Right lung (tissue), 5 donors: ENCODE results near the gene DDX56. TPM values are rescaled to one million over a fixed set of nuclear protein-coding genes. Genes with fewer than 3 reads are reported as not detected.
"Not testable (repeated sequence)": the region's sequence is repeated elsewhere in the genome, so short reads cannot be mapped to it uniquely, and the experiment has no call there.

Experiments
- DNase-seq, 2 donors: peaks; one replicate each; pipeline ENCODE4 v3.0.0-alpha.2; 2013
- polyA plus RNA-seq, 5 donors: library from polyadenylated mRNA; unstranded; fragments of 120-200 nt; gene quantifications; one replicate each; pipeline versions ENCODE4 v1.2.1 to v1.2.3, GENCODE V29; 2013; ENCODE audit warnings: inconsistent platforms in 1 of 5, low replicate concordance in 1 of 5; ENCODE audit not compliant: insufficient read length in 5 of 5, insufficient read depth in 1 of 5

The DDX56 gene
- polyA plus RNA-seq, 5 donors, result 63.1 to 82.2 (median 73.7) TPM

DNA sequence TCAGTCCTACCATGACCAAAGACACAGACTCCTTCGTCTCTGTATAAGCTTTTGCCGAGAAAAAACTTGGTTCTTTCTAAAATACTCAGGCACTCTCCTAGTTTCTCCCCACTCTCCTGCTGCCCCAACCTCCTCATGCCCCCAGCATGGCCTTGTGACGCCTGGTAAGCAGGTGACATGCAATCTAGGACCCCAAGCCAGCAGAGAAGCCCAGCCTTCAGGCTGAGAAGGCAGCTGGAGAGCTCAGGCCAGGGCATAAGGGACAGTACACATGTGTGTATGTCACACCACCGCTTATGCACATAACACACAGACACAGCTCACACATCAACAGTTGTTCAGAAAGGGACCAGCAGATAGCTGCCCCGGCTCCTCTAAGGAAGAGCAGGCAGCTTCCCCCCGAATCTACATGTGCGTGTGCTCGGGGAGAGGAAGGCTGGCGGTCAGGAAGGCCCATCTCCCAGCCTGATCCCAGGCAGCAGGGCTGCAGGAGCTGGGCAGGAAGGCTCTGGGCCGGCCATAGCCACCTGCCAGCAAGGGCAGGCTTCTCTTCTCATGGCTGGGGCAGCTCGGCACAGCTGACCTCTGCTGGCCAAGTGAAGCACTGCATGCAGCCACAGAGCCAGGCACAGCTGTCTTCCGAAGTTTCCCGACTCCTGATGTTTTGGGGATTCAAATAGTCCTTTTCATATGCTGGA is 8.5 kb downstream of the DDX56 start:
- peak in 1 of 2 donors; percentile 30 for DNase-seq

DNA sequence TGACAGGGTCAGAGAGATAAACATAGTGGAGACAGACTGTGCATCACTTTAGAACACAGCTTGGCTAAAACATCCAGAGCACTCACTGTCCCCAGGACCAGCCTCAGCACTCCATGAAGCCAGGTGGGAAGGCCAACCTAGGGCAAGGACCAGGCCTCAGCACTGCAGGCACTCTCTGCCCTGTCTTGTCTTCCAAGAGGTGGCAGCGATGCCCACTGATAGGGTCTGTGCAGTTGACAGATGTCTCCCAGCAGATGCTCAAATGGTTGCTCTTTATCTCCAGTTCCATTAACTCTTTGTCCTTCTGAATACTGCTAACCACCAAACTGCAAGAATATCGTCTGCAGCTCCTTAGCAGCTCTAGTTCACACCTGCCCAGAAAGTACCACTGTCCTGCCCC is 9.1 kb downstream of the DDX56 start:
- DNase-seq, result no peak

DNA sequence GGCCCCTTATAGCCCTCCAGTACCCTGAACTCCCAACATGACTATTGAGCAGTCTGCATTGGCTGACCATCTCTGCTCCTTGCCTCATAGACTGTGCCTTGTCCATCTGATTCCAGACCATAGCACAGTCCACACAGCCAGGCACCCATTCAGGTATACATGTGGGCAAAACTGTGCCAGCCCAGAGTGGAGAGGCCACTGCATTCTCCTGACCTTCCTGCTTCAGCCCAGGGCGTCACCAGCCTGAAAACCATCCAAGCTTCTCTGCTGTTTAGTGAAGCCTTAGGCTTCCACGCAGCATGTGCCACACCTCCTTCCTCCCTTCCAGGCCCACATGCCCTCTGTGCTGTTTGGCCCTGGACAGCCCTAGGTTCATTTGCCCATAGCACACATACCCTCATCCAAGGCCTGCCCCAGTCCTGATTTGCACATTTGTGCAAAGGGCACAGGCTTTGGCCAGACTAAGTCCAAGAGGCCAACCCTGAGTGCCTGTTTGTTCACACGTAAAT is 10.5 kb downstream of the DDX56 start:
- DNase-seq, result no peak

DNA sequence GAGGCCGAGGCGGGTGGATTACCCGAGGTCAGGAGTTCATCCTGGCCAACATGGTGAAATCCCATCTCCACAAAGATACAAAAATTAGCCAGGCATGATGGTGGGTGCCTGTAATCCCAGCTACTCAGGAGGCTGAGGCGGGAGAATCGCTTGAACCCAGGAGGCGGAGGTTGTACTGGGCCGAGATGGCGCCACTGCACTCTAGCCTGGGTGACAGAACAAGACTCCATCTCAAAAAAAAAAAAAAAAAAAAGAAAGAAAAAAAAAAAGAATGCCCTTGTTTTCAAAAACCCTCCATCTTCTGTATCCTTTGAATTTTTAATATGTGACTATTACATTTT is 11.1 kb downstream of the DDX56 start:
- not testable (repeated sequence) for DNase-seq

DNA sequence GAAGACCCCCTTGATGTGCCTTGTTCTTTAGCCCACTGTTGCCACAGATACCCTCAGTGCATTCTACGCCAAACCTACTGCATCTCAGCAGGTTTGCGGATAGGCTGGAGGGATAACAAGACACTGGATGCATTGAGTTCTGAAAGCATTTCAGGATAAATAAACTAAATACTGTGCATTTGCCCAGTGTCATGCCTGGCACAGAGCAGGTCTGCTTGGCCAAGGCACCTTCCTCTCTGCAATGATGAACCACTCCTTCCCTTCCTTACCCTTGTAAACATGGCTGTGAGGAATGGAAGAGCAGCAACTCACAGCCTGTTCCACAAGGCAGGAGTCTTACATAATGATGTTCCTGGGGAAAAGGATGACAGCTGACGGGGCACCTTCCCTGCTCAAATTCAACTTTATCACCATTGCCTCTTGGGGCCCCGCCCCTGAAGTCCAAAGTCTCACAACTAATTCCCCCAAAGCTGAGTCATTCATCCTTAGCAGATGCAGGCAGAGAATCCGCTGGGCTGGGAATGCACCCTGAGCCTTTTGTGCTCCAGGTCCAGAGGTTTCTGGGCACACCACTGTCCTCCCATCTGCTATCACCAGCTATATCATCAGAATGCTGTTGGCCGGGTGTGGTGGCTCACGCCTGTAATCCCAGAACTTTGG is 11.6 kb downstream of the DDX56 start:
- DNase-seq, result no peak

DNA sequence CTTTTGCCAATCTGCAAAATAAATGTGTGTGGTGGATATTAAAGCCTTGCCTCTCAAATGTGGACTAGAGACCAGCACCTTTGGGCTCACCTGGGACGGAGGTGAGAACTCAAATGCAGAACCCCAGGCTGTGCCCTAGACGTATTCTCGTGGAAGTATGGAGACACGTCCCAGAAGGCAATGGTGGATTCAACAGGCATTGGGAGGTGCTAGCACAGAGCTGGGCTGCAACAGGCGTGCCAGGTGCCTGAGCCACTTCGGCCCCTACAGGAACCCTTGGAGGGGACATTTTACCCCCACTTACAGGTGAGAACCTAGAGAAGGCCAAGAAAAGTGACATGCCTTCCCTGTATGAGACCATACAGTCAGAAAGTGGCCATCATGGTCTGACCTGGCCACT is 12.2 kb downstream of the DDX56 start:
- no peak for DNase-seq

DNA sequence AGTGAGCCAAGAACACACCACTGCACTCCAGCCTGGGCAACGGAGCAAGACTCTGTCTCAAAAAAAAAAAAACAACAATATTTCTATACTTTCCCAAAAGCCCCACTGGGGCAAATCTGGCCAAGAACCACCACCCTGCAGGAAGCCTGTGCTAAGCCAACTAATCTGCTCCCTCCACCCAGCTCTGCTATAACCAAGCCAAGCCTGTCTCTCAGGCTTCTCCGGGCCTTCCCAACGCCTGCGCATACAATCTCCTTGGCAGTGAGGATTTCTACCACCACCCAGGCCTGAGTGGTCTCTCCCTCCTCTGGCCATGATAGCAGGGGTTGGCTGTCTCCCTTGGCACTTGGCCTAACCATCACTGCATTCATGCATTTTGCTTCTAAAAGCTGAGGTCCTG is 14.2 kb downstream of the DDX56 start:
- no peak for DNase-seq

DNA sequence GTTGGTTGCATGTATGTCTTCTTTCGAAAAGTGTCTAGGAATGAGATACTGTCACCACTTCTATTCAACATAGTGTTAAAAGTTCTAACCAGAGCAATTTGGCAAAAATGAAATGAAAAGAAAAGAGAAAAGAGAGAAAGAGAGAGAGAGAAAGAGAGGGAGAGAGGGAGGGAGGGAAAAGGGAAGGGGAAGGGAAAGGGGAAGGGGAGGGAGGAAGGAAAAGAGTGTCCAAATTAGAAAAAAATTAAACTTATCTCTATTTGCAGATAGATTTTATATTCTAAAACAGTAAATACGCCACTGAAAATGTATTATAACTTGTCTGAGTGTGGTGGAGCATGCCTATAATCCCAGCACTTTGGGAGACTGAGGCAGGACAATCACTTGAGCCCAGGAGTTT is 16.2 kb downstream of the DDX56 start:
- DNase-seq, result no peak

DNA sequence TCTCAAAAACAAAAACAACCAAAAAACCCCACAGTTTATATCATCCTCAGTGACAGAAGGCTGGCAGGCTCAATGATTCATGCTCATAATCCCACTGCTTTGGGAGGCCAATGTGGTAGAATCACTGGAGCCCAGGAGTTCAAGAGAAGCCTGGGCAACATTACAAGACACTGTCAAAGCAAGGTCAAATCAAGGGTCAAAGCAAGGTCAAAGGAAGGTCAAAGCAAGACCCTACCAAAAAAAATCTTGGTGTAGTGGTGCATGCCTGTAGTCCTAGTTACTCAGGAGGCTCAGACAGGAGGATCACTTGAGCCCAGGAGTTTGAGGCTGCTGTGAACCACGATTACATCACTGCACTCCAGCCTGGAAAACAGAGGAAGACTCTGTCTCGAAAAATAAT is 18.4 kb downstream of the DDX56 start:
- DNase-seq, result no peak

DNA sequence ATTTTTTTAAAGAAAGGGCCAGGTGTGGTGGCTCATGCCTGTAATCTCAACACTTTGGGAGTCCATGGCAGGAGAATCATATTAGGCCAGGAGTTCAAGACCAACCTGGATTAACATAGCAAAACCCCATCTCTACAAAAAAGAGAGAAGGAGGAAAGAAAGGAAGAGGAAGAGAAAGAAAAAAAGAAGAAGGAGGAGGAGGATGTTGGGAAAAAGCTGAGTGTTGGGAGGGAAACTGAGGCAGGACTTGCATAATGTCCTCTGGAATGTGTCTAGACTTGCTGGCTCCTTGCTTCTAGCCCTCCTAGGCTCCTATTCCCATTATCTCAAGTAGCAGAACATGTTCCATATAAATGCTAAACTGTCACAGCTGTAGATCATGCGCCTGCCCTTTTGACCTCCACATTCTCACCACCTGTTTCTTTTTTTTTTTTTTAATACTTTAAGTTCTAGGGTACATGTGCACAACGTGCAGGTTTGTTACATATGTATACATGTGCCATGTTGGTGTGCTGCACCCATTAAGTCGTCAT is 21.2 kb downstream of the DDX56 start:
- not testable (repeated sequence) for DNase-seq

DNA sequence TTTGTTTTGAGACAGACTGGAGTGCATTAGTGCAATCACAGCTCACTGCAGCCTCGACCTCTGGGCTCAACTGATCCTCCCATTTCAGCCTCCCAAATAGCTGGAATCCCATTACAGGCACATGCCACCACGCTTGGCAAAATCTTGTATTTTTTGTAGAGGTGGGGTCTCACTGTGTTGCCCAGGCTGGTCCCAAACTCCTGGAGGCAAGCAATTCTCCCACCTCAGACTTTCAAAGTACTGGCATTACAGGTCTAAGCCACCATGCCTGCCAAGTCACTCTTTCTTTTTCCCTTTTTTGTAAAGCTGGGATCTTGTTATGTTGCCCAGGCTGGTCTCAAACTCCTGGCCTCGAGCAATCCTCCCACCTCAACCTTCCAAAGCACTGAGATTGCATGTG is 24.3 kb downstream of the DDX56 start:
- DNase-seq, result no peak

DNA sequence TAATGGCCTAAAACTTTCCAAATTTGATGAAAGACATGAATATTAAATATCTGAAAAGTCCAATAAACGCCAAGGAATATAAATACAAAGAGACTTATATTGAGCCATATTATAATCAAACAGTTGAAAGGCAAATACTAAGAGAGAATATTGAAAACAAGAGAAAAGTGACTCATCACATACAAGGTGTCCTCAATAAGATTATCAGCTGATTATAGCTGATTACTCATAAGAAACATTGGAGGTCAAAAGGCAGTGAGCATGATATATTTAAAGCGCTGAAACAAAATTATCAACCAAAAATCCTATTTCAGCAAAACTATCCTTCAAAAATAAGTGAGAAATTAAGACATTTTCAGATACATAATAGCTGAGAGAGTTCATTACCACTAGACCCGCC is 24.8 kb downstream of the DDX56 start:
- no peak for DNase-seq

DNA sequence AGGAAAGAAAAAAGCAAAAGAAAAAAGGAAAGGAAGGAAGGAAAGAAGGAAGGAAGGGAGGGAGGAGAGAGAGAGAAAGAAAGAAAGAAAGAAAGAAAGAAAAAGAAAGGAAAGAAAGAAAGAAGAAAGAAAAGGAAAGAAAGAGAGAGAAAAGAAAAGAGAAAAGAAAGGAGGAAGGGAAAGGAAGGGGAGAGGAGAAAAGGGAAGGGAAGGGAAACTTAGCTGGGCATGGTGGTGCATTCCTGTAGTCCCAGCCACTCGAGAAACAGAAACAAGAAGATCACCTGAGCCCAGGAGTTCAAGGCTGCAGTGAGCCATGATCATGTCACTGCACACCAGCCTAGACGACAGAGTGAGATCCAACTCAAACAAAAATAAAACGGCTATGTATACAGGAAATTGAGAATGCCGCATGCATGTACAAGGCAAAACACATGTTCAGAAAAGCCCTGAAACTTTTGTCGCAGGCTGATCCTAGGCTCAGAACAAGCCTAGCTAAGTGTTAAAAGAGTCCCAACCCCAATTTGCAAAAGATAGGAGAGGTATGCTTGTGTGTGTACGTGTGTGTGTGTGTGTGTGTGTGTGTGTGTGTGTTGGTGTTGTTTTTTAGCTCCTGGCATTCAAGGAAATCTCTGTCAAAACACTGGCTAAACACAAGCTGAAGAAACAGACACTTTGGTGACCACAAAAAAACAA is 26.0 kb downstream of the DDX56 start:
- DNase-seq, result no peak

DNA sequence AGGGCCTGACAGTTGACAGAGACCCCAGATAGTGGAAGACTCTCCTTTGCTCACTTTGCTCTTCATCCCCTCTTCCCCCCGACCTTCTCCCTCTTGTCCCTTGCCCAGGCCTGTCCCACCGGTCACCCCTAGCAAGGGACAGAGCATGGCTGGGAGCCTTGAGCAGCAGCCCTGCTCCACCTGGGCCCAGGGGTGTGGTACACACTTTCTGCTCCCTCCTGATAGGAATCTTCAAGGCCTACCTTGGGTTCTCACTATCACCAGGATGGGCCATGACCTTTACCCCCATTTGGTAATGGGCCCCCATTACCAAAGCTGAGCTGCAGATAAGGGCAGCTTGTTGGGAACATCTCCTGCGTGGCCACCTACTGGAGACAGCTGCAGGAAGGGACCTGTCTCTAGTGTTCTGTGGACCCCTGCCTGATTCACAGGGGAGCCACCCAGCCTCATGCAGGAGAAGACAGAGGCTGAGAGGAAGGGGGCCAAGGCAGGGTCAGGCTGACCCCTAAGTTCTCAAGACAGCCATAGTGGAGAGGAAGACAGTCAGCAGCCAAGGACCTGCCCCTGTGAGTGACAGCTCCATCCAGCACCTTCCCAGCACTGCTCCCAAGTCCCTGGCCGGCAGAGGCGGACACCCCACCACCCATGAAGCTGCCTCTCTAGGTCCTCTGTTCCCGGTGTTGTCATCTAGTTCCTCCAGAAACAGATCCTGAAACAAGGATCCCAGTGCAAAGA is 31.7 kb downstream of the DDX56 start:
- DNase-seq, result no peak

DNA sequence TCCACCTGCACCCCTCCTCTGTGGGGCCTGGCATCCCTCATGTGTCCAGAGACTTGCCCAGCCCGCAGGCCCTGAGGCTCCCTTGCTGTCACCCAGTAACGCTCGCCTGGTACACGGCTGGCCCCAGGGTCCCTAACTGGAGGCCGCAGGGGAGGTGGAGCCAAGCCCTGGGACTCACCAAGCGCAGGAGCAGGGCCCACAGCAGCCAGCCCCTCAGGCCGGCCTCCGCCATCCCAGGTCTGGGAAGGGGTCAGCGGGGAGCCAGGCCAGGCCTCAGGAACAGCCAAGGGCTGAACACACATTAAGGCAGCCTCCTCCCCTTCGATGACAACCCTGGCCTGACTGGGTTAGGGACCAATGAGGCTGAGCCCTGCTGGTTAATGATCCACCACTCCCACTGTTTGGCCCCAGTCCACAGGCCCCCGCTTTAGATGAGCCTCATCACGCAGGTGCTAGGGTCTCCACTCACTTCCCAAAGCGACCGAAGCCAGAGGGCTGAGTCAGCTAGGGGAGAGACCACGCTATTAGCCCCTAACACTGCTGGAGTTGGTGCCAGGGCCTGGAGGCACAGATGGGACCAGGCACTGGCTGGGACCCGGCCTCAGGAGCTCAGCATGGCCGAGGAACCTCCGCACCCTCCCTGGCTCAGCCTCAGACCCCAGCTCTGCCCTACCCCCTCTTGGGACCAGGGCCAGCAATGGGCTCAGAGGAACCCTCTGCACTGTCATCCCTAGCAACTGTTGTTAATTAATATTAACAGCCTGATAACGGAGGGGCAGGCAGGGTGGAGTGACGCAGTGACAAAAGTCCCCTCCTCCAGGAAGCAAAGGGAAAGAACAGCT is 32.5 kb downstream of the DDX56 start, which contains the start of gene NPC1L1:
NPC1L1 (minus strand) TSS at position 303 of the 842 bp plus-strand sequence; CDS start at position 232, 71 bp downstream.
- DNase-seq, result no peak

DNA sequence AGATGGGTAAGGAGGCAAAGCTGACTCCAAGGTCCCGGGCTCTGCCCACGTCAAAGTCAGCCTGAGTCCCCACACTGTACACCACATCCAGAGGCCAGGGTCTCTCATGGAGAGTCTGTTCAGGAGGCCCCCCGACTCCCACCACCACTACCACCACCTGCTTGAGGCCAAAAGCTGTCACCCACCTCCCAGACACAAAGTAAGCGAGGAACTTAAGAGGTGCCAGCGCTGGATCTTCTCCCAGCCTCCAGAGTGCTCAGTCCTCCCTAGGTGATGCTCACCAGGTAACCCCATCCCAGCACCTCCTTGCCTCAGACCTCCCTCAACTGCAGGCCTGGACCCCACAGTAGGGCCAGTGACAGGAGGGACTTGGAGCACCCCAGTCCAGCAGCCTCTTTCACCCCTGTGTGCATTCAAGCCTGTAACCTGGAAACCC is 33.1 kb downstream of the DDX56 start:
- no peak for DNase-seq

DNA sequence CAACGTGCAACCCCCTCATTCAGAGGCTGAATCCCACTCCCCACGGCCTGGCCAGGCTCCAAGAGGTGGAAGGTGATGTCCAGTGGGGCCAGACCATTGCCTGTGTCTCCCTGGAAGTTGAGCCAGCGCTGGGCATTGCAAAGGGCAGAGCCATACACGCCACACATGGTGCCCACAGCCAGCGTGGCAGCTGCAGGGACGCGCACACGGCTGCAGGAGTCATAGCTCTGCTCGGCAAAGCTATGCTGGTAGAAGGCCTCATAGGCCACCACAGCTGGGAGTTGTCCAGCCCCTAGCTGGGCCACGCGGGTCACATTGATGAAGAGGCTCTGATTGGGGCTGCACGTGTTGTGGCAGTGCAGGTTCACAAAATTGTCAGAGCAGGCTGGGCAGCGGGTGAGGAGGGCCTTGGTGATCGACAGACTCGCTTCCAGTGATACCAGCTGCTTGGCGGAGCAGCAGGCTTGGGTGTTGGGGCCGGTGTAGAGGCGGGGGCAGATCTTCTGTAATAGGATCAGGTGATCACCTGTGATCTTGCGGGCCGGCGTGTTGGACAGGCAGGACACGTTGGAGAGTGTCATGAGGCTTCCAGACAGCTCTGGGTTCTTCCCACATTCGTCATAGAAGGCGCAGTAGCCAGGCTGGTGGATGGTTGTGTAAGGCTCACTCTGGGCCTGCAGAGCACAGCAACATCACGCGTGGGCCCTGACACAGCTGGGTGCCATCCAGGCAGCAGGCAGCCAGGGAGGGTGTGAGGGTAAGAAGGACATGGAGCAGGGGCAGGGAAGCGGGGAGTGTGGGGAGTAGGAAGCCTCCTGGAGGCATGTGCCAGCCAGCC is 33.8 kb downstream of the DDX56 start:
- no peak for DNase-seq

DNA sequence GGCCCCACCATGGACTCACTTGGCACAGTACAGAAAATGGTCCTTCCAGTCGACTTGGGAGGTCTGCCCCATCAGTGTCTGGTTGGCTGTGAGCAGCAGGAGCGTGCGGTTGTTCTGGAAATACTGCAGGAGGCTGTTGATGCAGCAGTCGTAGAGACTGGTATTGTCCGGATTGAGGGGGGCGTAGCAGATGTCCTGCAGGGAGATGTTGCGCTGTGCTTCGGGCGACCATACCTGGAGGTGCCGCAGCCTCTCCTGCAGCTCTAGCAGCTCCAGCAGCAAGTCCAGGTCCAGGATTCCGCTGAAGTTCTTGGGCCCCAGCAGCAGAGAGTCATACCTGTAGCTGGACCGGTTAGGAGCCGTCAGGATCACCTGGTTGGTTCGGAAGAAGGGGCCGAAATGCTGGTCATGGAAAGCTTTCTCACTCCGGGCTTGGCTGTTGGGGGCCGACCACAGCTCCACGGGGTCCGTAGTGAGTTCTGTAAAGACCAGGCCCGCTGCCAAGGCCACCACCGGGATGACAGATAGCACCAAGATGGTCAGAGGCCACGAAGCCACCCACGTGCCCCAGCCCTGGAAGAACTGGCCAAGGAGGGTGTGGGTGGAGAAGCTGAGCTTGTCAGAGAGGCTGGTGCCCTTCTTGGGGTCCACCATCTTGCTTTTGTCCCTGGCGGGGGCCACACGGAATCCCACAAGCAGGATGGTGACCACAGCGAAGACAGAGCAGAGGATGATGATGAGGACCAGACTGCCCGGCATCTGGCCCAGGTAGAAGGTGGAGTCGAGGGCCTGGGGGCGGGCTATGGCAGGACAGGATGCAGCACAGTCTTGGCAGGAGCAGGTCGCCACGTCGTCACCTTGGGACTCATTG is 34.7 kb downstream of the DDX56 start:
- no peak for DNase-seq
